Astrocyte of the spinal cord (primary cell): ENCODE results near the gene ASTN2.

Experiments
- DNase-seq: peaks from one replicate; pipeline ENCODE4 v3.0.0; 2011; ENCODE audit warnings: low read depth, low spot score
- H3K4me3 ChIP-seq: 2 replicates; pipeline ENCODE4 v1.5.1; 2011; ENCODE audit warnings: low read depth, mild to moderate bottlenecking, low read length, moderate library complexity
- in situ Hi-C: cut with HindIII; loops from 2 replicates; pipeline ENCODE4 v1.10.0; 2017; ENCODE audit warnings: low sequenced_read_pairs
- TF ChIP-seq, protein P1 (sequence below): IDR thresholded peaks from 2 replicates; pipeline ENCODE4 v1.5.1; 2012; ENCODE audit warnings: low read depth, mild to moderate bottlenecking, low read length, inconsistent platforms

The ASTN2 gene

DNA sequence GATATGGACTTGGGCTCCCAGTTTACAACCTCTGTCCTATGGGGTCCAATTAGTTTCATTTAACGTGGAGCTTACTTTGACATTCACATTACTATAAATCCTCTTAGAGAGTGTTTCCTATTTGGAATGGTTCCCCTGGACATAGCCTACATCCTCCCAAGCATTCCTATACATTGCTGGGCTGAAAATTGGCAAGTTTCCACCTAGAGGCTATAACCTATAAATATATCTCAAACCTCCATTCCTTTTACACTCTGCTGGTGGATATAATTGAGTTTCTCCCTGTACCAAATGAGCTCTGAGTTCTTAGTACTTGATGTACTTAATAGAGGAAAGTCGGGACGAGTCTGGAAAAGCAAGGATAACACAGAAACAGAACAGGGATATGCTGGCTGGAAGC, 172.8 kb downstream of the ASTN2 start:
- no peak overlapping the region for H3K4me3 ChIP-seq
- in situ Hi-C loops, result no loop called here
- TF ChIP-seq, protein P1, sequence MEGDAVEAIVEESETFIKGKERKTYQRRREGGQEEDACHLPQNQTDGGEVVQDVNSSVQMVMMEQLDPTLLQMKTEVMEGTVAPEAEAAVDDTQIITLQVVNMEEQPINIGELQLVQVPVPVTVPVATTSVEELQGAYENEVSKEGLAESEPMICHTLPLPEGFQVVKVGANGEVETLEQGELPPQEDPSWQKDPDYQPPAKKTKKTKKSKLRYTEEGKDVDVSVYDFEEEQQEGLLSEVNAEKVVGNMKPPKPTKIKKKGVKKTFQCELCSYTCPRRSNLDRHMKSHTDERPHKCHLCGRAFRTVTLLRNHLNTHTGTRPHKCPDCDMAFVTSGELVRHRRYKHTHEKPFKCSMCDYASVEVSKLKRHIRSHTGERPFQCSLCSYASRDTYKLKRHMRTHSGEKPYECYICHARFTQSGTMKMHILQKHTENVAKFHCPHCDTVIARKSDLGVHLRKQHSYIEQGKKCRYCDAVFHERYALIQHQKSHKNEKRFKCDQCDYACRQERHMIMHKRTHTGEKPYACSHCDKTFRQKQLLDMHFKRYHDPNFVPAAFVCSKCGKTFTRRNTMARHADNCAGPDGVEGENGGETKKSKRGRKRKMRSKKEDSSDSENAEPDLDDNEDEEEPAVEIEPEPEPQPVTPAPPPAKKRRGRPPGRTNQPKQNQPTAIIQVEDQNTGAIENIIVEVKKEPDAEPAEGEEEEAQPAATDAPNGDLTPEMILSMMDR, result no peak
- no peak for DNase-seq

DNA sequence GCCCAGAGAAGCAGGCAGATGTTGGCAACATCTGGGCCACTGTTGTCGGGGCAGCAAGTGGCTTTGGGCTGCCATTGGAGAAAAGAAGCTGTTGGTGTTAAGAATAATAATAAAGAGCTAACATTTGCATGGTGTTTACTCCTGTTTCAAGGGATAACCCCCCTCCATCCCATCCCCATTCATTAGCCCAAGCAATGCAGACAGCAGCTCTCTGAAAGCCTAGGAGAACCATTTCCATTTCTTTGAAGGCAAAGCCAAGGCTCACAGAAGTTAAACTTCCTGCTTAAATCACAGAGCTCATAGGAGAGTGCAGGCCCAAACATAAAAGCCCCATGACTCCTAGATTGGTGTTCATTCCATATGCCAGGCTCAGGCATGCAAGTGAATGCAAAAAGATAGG, 175.4 kb downstream of the ASTN2 start:
- TF ChIP-seq, protein P1, result no peak
- H3K4me3 ChIP-seq, result no peak overlapping the region
- in situ Hi-C loops, result no loop called here
- DNase-seq, result no peak

DNA sequence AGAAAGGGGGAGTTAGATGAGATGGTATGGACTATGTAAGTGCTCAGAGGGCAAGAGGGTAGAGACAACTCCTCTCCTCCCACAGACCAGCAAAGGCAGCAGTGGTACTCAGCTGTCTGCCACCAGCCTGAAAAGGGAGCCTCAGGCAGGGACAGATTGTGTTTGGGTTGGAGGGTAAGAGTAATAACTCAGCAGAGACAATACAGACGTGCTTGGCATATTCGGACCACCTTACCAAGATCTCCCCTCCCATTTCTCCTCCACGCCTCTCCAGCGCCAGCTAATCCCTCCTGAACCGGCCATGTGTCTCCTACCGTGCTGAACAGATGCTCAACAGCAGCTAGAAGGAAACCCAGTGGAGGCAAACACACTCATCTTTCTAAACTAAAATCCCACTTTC, 180.8 kb downstream of the ASTN2 start:
- in situ Hi-C loops, result no loop called here
- DNase-seq, result no peak
- TF ChIP-seq, protein P1, result no peak
- no peak overlapping the region for H3K4me3 ChIP-seq

DNA sequence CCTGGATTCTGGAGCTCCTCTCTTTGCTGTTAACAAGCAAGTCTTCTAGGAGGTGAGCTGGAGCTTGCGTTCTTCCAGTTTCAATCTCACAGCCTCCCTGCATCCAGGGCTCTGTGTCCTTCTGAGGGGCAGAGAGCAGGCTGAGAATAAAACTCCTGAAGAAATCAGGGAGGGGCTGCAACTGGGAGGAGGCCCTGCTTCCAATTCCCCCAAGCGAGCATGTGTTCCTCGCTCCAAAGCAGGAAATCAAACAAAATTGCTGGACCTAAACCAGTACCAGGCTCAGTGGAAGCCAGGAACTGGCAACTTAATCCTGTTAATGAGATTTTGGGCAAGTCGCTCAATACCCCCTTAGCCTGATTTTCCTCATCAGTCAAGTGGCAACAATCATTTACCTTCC, 181.8 kb downstream of the ASTN2 start:
- in situ Hi-C loops, result no loop called here
- TF ChIP-seq, protein P1, result no peak
- no peak overlapping the region for H3K4me3 ChIP-seq
- DNase-seq, result no peak

DNA sequence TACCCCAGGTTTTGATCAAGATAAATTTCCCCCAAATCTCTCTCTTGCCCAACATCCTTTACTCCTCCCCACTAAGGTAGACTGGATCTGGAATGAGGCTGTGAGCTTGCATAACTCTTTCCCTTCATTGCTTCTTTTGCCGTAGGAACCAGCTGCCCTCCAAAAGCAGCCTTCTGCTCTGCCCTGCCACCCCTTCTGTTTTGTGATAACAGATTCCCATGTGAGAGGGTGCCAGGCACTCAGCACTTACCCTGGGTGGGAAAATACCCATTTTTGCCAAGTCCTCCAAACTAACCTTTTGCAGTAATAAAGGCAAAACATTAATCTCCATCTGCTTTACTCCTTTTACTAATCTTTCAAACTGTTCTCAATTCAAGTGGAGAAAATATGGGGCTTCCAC, 182.6 kb downstream of the ASTN2 start:
- no peak for DNase-seq
- in situ Hi-C loops, result no loop called here
- no peak overlapping the region for H3K4me3 ChIP-seq
- TF ChIP-seq, protein P1, result no peak

DNA sequence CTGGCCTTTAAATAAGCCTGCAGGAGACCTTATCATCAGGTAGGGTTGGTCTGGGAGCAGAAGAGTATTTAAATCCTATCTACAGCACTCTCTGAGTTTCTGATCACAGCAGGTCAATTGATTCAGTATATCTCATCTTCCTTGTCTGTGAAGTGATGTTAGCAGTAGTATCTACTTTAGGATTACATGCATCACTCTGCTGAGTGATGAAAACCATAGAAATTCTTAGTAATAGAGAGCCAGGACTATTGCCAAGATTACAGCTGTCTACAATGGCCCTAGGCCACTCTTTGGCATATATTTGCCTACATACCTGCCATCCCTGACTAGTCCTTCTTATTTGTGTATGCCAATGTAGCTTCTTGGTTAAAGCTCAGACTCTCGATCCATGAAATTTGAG, 183.8 kb downstream of the ASTN2 start:
- no peak for DNase-seq
- H3K4me3 ChIP-seq, result no peak overlapping the region
- in situ Hi-C loops, result no loop called here
- TF ChIP-seq, protein P1, result no peak

DNA sequence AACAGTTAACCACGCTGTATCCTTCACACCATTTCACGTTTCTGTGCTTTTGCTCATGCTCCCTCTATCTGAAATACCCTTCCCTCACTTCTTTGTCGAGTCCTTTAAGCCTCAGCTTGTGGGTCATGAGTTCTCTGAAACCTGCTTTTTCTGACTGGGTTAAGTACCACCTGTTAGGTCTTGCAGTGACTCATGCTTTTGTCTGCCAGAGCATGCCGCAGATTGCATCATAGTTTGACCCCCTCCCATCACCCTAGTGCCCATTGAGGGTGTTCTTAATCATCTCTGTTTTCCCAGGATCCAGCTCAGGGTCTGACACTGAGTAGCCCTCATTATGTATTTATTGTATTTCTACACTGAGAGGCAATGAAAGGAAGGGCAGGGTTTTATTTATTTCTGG, 190.2 kb downstream of the ASTN2 start:
- TF ChIP-seq, protein P1, result no peak
- DNase-seq, result no peak
- H3K4me3 ChIP-seq, result no peak overlapping the region
- in situ Hi-C loops, result no loop called here
